Subcutaneous adipose tissue (tissue), 4 donors: ENCODE results near the gene FABP7. TPM values are rescaled to one million over a fixed set of nuclear protein-coding genes. Genes with fewer than 3 reads are reported as not detected.

ENCODE experiments used
- total RNA-seq, 4 donors: library from RNA; depleted of rRNA; stranded (reverse); fragments of >200 nt; gene quantifications; one replicate each; pipeline ENCODE4 v1.1.0, GENCODE V29; 2016
- TF ChIP-seq, protein P1 (sequence below): fragments of 450-650 bp; IDR thresholded peaks from one replicate; pipeline ENCODE4 v1.5.1; 2016; ENCODE audit warnings: low read depth, mild to moderate bottlenecking, control low read depth, antibody characterized with exemption, moderate library complexity

Gene FABP7
- total RNA-seq, 4 donors from 2014 or later = not detected

DNA sequence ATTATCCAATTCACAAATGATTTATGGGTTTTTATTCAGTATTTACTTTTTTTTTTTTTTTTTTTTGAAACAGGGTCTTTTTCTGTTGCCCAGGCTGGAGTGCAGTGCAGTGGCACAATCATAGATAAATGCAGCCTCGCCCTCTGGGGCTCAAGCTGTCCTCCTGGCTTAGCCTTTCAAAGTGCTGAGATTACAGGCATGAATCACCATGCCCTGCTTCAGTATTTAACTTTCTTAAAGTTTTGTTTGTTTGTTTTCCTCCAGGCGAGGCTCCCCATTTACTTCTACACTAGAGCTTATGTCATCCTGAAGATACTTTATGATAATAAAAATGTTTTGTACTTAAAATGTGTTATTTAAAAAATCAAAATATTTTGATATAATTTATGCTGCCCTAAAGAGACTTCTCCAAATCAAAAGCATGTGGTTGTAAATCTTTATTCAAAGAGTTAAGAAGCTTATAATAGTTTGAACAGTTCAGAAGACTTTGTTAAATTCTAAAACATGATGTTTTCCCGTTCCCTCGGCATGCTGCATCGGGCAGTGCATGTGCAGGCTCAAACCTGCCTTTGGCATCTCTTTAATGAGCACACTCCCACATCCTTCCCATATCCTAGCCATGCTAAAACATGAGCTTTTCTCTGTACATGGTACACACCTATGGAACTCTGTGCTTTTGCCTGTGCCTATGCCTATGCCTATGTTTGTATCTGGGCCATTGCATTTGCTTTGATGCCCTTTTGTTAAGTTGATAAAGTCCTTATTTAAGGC lies 20.6 kb downstream of the FABP7 start:
- TF ChIP-seq, protein P1, sequence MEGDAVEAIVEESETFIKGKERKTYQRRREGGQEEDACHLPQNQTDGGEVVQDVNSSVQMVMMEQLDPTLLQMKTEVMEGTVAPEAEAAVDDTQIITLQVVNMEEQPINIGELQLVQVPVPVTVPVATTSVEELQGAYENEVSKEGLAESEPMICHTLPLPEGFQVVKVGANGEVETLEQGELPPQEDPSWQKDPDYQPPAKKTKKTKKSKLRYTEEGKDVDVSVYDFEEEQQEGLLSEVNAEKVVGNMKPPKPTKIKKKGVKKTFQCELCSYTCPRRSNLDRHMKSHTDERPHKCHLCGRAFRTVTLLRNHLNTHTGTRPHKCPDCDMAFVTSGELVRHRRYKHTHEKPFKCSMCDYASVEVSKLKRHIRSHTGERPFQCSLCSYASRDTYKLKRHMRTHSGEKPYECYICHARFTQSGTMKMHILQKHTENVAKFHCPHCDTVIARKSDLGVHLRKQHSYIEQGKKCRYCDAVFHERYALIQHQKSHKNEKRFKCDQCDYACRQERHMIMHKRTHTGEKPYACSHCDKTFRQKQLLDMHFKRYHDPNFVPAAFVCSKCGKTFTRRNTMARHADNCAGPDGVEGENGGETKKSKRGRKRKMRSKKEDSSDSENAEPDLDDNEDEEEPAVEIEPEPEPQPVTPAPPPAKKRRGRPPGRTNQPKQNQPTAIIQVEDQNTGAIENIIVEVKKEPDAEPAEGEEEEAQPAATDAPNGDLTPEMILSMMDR = no peak

GRCh38 chr6:122800906-122801305 lies 21.4 kb downstream of the FABP7 start:
- TF ChIP-seq, protein P1 = no peak

DNA sequence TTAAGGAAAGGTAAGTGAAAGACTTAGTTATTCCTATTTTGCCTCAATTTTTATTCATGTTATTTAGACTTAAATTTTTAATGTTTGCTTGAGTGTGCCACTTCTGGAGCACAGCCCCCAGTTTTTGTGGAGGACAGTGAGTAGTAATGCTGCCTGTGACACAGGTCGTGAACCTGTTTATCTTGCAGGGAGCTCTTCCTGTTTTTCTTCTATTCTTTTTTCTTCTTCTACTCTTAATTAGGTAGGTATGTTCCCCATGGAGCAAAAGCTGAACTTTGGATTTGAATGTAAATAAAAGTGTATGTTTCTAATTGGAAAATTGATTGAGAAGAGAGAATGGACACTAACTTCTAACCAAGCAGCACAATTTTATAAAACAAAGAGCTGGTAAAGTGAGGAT lies 21.9 kb downstream of the FABP7 start:
- TF ChIP-seq, protein P1 = no peak

- TF ChIP-seq, protein P1 = no peak
These were observed 23.7 kb downstream of the FABP7 start for GRCh38 chr6:122803171-122803661.

GRCh38 chr6:122804962-122805485 lies 25.5 kb downstream of the FABP7 start:
- TF ChIP-seq, protein P1 = no peak

DNA sequence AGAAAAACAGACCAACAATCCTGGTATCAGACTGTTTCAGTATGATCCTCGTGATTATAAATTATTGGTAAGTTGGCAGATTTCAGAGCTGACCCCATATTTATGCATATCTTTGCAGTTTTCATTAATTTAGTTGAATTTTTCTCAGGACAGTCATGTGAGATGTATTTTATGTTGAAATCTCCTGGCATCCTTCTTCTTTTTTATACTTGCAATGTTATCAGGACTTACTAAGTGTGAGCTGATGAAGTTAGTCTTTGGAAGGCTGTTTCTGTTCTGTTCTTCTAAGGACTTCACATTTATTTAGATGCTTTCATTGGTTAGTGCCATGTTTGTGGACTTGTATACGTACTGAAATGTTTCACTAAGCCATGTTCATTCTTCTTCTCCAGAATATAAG lies 26.8 kb downstream of the FABP7 start:
- TF ChIP-seq, protein P1 = no peak

GRCh38 chr6:122808121-122808885 lies 28.8 kb downstream of the FABP7 start:
- TF ChIP-seq, protein P1 = no peak
